Amygdala (tissue), 56 donors: ENCODE measurements around the gene DPPA5.
"Not testable (repeated sequence)": the region's sequence is repeated elsewhere in the genome, so short reads cannot be mapped to it uniquely, and the experiment has no call there.

Source experiments
- DNase-seq, 56 donors: peaks; one replicate each; lab custom pipeline; 2025; lab: John Stamatoyannopoulos, UW

DPPA5 gene

GRCh38 chr6:73353636-73354593, at the start of gene DPPA5:
Gene DPPA5 (minus strand): TSS chr6:73354276. CDS start chr6:73354225, 51 bp downstream.
- no peak for DNase-seq

- DNase-seq: no peak
These were observed 46.6 kb upstream of the DPPA5 start for GRCh38 chr6:73400656-73401055.

DNA sequence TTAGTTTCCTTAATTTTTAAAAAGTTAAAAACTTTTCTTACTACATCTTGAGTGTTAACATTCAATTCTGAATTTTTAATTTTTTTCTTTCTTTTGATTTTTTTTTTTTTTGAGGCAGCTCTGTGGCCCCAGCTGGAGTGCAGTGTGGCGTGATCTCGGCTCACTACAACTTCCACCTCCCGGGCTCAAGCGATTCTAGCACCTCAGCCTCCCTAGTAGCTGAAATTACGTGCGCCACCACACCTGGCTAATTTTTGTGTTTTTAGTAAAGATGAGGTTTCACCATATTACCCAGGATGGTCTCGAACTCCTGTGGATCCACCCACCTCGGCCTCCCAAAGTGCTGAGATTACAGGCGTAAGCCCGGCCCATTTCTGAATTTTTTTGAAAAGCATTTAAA, 41.8 kb upstream of the DPPA5 start:
- no peak for DNase-seq

- peak in 9 of 56 donors; percentile 2 to 42 (median 4) for DNase-seq
These were observed 40.7 kb upstream of the DPPA5 start, which contains the start of gene DDX43 for GRCh38 chr6:73394577-73395354. Gene DDX43 (plus strand): TSS chr6:73394828. CDS start chr6:73394906, 78 bp downstream.

- no peak for DNase-seq
These were observed 39.2 kb upstream of the DPPA5 start for GRCh38 chr6:73393278-73393677.

DNA sequence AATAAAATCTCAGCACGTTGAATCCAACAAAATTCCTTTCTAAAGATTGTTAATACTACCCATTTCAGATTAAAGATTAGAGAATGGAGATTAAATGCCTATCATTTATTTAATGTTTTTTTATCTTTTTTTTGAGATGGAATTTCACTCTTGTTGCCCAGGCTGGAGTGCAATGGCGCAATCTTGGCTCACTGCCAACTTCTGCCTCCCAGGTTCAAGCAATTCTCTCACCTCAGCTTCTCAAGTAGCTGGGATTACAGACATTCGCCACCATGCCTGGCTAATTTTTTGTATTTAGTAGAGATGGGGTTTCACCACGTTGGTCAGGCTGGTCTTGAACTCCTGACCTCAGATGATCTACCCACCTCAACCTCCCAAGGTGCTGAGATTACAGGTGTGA, 38.1 kb upstream of the DPPA5 start:
- DNase-seq: not testable (repeated sequence)

DNA sequence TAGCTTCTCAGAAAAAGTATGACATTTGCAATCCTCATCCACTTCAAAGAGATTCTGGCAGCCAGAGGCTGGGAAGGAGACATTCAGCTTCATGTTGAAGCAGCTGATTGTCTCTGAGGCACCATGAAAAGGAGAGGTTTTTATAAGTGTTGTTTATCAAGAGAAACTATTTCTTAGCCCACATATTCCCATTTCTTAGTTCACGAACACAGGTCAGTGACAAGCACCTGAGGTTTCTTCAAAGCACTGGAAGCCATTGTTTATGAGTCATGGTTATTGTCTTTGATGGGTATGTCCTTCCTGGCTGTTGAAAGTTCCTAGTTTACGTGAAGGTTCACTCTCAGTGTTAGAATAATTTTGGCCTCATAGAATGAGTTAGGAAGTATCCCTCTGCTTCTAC, 37.6 kb upstream of the DPPA5 start:
- DNase-seq: no peak

DNA sequence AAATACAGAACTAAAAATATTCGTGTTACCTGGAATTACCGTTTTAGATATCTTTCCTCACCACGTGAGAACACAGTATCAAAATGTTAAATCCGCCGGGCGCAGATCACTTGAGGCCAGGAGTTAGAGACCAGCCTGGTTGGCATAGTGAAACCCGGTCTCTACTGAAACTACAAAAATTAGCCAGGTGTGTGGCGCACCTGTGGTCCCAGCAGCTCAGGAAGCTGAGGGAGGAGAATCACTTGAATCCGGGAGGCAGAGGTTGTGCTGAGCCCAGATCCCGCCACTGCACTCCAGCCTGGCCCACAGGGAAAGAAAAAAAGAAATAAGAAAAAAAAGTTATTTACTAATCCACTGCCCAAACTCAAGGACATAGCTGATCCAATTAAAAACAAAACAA, 35.8 kb upstream of the DPPA5 start:
- DNase-seq: no peak

GRCh38 chr6:73388800-73389512, 34.9 kb upstream of the DPPA5 start:
- DNase-seq: peak in 26 of 56 donors; percentile 1 to 36 (median 15)

GRCh38 chr6:73388433-73388799, 34.3 kb upstream of the DPPA5 start:
- DNase-seq: no peak

DNA sequence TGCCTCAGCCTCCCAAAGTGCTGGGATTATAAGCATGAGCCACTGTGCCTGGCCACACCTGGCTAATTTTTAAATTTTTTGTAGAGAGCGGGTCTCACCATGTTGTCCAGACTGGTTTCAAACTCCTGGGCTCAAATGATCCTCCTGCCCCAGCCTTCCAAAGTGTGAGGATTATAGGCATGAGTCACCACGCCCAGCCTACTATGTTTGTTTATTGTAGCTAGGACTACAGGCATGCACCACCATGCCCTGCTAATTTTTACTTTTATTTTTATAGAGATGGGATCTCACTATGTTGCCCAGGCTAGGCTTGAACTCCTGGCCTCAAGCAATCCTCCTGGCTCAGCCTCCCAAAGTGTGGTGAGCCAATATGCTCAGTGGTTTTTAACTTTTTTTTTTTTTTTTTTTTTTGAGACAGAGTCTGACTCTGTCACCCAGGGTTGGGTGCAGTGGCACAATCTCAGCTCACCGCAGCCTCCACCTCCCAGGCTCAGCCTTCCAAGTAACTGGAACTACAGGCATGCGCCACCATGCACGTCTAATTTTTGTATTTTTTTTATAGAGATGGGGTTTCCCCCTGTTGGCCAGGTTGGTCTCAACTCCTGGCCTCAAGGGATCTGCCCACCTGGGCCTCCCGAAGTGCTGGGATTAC, 28.5 kb upstream of the DPPA5 start:
- no peak for DNase-seq

GRCh38 chr6:73381531-73381930, 27.5 kb upstream of the DPPA5 start:
- not testable (repeated sequence) for DNase-seq

GRCh38 chr6:73377225-73377624, 23.1 kb upstream of the DPPA5 start:
- DNase-seq: no peak

DNA sequence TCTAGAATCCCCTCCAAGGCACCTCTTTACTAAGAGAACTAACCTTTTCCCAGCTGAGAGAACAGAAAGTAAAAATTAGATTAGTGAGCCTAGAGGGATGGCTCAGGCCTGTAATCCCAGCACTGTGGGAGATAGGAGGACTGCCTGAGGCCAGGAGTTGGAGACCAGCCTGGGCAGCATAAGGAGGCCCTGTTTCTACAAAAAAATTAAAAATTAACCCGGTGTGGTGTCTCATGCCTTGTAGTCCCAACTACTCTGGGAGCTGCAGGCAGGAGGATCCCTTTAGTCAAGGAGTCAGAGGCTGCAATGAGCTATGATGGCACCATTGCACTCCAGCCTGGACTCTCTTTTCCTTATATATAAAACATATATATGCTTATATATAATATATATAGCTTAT, 21.1 kb upstream of the DPPA5 start:
- no peak for DNase-seq

DNA sequence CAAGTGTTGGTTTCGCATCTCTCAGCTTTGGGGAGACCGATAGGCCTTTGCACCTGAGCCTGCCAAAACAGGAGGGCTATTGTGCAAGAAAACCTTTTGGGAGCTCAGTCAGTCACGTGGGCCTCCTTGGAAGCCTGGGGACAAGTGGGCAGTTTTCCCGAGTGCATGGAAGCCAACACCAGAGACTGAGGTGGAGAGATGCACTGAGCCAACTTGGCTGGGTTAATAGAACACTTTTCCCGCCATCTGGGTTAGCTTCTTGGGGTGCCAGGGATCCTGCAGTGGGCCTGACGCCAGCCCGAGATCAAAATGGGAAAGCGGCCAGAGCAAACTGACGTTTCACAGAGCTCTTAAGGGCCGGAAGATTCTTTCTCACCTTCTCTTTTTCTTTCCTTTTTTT, 18.4 kb upstream of the DPPA5 start:
- DNase-seq: peak in 16 of 56 donors; percentile 3 to 60 (median 20)

DNA sequence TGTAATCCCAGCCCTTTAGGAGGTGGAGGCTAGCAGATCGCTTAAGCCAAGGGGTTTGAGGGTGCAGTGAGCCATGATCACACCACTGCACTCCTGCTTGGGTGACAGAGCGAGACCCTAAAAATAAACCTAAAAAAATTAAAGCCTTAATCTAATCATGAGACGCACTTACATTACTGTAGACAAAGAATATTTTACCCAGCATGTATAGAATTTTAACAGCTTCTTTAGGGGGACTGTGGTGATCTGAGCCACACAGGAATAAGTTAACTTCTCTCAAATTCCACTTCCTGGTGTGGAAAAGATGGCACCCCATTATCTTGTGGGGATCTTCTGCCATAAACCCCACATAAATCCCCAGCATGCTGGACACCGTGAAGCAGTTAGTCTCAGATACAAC, 17.9 kb upstream of the DPPA5 start:
- no peak for DNase-seq

DNA sequence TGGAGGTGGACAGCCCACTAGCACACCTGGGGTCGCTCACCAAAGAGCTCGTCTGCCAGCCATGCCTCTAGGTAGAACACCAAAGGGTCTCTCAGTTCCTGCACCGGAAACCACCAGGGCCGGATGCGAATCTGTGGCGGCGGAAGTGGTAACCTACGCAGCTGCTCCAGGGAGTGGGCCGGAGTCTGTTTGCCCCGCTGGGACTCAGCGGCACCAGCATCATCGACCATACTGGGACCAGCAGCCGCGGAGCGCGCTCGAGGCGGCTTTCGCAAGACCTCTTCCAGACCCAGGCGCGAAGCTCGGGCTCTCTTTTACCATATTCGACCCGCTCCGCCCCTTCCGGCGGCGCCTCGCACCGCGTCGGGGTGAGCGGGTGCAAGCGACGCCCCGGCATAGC, 15.5 kb upstream of the DPPA5 start, which contains the start of gene OOEP:
Gene OOEP (minus strand): TSS at position 335 of the 400 bp plus-strand sequence. CDS start 105 bp downstream, at position 230.
- no peak for DNase-seq

- DNase-seq: no peak
These were observed 15.1 kb upstream of the DPPA5 start for GRCh38 chr6:73369157-73369556.

DNA sequence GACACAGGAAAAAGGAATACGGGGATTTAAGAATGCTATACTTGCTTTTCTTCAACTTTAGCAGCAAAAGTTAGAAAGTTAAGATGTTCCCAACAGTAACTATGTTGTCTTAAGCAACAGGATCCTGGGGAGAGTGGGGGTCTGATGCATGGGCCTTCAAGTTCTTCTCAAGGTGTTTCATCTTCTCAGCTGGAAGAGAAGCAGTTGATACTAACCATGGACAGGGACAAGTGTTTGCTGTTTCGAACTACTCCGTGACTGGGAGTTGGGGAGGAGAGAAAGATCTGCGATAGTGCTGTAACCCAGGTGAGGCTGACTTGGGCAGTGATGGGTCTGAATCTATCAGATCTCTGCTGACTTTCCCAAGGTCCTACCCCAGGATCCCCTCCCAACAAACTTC, 14.6 kb upstream of the DPPA5 start:
- no peak for DNase-seq

GRCh38 chr6:73367761-73368355, 13.8 kb upstream of the DPPA5 start:
- DNase-seq: no peak
